Brain microvascular endothelial cell (primary cell): Measurements from ENCODE around the gene SPIRE1.

Experiments
- DNase-seq: peaks from one replicate; pipeline ENCODE4 v3.0.0-alpha.2; 2020
- H3K27ac ChIP-seq: fragments of 250-450 bp; sonication (Bioruptor Pico); 2 replicates; pipeline ENCODE4 v1.5.1; 2020; ENCODE audit warnings: mild to moderate bottlenecking, moderate library complexity
- H3K27me3 ChIP-seq: fragments of 250-450 bp; sonication (Bioruptor Pico); replicated peaks from 2 replicates; pipeline ENCODE4 v1.5.1; 2020; ENCODE audit warnings: mild to moderate bottlenecking
- H3K36me3 ChIP-seq: fragments of 250-450 bp; sonication (Bioruptor Pico); replicated peaks from 2 replicates; pipeline ENCODE4 v1.5.1; 2020; ENCODE audit warnings: mild to moderate bottlenecking
- H3K4me3 ChIP-seq: 2 replicates; pipeline ENCODE4 v1.5.1; 2011; ENCODE audit warnings: low read depth, mild to moderate bottlenecking, control low read depth, low read length, moderate library complexity
- CTCF ChIP-seq: IDR thresholded peaks from 2 replicates; pipeline ENCODE4 v1.5.1; 2011; ENCODE audit warnings: low read depth, mild to moderate bottlenecking, moderate library complexity, low read length, control low read depth, inconsistent platforms; ENCODE audit errors: missing control alignments
- in situ Hi-C: cut with HindIII; loops from 2 replicates; pipeline ENCODE4 v1.10.0; 2017; ENCODE audit warnings: low sequenced_read_pairs, low pct_ligation_motif_present

The SPIRE1 gene

GRCh38 chr18:12577848-12578247 is 80.1 kb downstream of the SPIRE1 start:
- TF ChIP-seq CTCF, result no peak
- no peak overlapping the region for H3K27ac ChIP-seq
- no peaks in the 10 kb centered on the region for H3K36me3 ChIP-seq
- H3K4me3 ChIP-seq, result no peak overlapping the region
- H3K27me3 ChIP-seq, result no peaks in the 10 kb centered on the region
- no peak for DNase-seq
- in situ Hi-C loops, result no loop called here

GRCh38 chr18:12574494-12575185 is 83.3 kb downstream of the SPIRE1 start:
- Histone ChIP-seq H3K36me3 (no peaks in the 10 kb centered on the region), H3K4me3 (no peak overlapping the region), H3K27me3 (no peaks in the 10 kb centered on the region), H3K27ac (no peak overlapping the region)
- in situ Hi-C loops, result no loop called here
- TF ChIP-seq CTCF, result no peak
- no peak for DNase-seq

- Histone ChIP-seq H3K27ac (no peak overlapping the region), H3K27me3 (no peaks in the 10 kb centered on the region), H3K36me3 (no peaks in the 10 kb centered on the region), H3K4me3 (no peak overlapping the region)
- no peak for DNase-seq
- in situ Hi-C loops, result no loop called here
- TF ChIP-seq CTCF, result no peak
Measured at GRCh38 chr18:12571630-12572029, 86.3 kb downstream of the SPIRE1 start.

- no peaks in the 10 kb centered on the region for H3K27me3 ChIP-seq
- in situ Hi-C loops, result no loop called here
- no peak overlapping the region for H3K4me3 ChIP-seq
- no peaks in the 10 kb centered on the region for H3K36me3 ChIP-seq
- TF ChIP-seq CTCF, result no peak
- no peak overlapping the region for H3K27ac ChIP-seq
- no peak for DNase-seq
Measured at GRCh38 chr18:12569791-12570190, 88.1 kb downstream of the SPIRE1 start.

GRCh38 chr18:12567849-12568248 is 90.1 kb downstream of the SPIRE1 start:
- no peak overlapping the region for H3K4me3 ChIP-seq
- no peak for TF ChIP-seq CTCF
- in situ Hi-C loops, result no loop called here
- no peak for DNase-seq
- no peaks in the 10 kb centered on the region for H3K36me3 ChIP-seq
- H3K27me3 ChIP-seq, result no peaks in the 10 kb centered on the region
- H3K27ac ChIP-seq, result no peak overlapping the region

- DNase-seq, result no peak
- H3K36me3 ChIP-seq, result no peaks in the 10 kb centered on the region
- no peak for TF ChIP-seq CTCF
- in situ Hi-C loops, result no loop called here
- no peak overlapping the region for H3K4me3 ChIP-seq
- no peak overlapping the region for H3K27ac ChIP-seq
- no peaks in the 10 kb centered on the region for H3K27me3 ChIP-seq
Measured at GRCh38 chr18:12564861-12565260, 93.0 kb downstream of the SPIRE1 start.
